ENCODE data around the gene TAS2R3.
"Not testable (repeated sequence)": the region's sequence is repeated elsewhere in the genome, so short reads cannot be mapped to it uniquely, and the experiment has no call there.

Gene TAS2R3, protein sequence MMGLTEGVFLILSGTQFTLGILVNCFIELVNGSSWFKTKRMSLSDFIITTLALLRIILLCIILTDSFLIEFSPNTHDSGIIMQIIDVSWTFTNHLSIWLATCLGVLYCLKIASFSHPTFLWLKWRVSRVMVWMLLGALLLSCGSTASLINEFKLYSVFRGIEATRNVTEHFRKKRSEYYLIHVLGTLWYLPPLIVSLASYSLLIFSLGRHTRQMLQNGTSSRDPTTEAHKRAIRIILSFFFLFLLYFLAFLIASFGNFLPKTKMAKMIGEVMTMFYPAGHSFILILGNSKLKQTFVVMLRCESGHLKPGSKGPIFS

DNA sequence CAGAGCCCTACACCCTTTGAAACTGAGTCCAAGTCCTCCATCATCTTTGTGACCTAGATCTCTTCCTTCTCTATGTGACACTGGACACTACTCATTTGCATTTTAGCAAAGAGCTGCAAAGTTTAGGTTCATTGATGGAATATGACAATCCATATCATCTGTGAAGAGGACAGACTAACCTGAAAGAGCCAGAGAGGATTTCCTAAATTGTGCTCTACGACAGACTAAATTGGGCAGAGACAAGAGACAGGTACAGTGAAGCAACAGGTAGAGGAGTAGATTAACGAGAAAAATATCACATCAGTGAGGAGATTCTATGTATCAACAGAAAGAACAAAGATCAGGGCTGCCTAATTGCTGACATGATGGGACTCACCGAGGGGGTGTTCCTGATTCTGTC lies at the start of gene TAS2R3:
Gene TAS2R3 (plus strand): TSS at position 301 of the 400 bp plus-strand sequence. CDS start 62 bp downstream, at position 363.
- no peak for DNase-seq (ENCODE audit: low read depth)

- DNase-seq (ENCODE audit: low read depth) = no peak
Measured at GRCh38 chr7:141714571-141714970, 49.3 kb upstream of the TAS2R3 start.

- DNase-seq (ENCODE audit: low read depth) = no peak
Measured at GRCh38 chr7:141715018-141715417, 48.9 kb upstream of the TAS2R3 start.

GRCh38 chr7:141715794-141716689 lies 47.9 kb upstream of the TAS2R3 start:
- no peak for DNase-seq (ENCODE audit: low read depth)

GRCh38 chr7:141717450-141717849 lies 46.4 kb upstream of the TAS2R3 start:
- no peak for DNase-seq (ENCODE audit: low read depth)

- no peak for DNase-seq (ENCODE audit: low read depth)
Measured at GRCh38 chr7:141722529-141722928, 41.4 kb upstream of the TAS2R3 start.

- no peak for DNase-seq (ENCODE audit: low read depth)
Measured at GRCh38 chr7:141729020-141729419, 34.9 kb upstream of the TAS2R3 start.

DNA sequence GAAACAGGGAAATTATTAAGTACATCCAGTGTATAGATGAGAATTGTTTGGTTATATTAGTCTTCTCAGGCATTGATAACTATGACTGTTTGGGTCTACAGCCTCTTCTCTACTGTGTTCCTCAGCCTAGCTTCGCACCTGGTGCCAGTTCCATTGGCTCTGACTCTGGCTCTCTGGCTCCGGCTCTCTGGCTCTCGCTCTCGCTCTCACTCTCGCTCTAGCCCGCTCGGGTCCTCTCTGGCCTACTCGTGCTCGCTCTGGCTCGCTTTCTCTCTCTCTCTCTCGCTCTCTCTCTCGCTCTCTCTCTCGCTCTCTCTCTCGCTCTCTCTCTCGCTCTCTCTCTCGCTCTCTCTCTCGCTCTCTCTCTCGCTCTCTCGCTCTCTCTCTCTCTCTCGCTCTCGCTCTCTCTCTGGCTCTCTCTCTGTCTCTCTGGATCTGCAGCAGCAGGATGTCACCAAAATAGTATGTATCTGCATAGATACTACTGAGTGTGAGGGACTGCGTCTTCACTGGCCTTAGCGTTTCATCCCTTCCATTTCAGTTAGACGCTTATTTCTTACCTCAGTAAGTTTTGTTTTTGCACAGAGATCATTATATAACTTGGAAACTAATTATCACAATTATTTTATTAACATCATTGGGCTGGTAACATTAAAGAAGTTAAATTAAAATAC lies 32.3 kb upstream of the TAS2R3 start:
- DNase-seq (ENCODE audit: low read depth) = no peak

- DNase-seq (ENCODE audit: low read depth) = peak; percentile 0
Measured at GRCh38 chr7:141737118-141737835, 26.6 kb upstream of the TAS2R3 start.

DNA sequence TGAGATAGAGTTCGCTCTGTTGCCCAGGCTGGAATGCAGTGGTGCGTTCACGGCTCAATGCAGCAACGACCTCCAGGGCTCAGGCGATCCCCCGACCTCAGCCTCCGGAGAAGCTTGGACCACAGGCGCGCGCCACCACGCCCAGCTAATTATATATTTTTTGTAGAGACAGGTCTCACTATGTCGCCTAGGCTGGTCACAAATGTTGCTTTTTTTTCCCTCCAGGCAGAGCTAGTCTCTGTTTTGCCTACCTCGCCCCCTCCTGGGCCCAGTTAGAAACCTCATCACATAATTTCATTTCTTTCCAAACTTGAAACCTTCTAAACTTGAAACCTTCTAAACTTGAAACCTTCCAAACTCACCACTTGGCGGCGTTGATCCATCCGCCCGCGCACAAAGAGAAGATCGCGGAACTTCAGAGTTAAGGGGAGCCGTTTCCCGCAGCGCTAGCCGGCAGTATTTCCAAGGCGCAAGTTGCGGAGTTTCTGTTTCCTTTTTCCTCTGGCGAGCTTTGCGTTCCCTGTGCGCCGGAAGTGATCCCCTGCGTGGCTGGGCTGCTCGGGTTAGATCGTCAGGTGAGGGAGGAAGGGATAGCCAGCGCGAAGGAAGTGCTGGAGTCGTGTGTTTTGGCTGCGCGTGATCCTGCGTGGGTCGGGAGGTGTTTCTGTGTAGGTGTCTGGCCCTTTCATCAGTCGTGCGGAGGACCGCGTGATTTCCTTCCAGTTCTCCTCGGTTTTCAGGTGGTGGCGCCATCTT lies 25.9 kb upstream of the TAS2R3 start, which contains the start of gene SSBP1:
Gene SSBP1 (plus strand): TSS at position 523 of the 756 bp plus-strand sequence. CDS start 809 bp downstream, outside the sequence.
- peak; percentile 96 for DNase-seq (ENCODE audit: low read depth)

GRCh38 chr7:141738592-141739013 lies 25.3 kb upstream of the TAS2R3 start:
- no peak for DNase-seq (ENCODE audit: low read depth)

DNA sequence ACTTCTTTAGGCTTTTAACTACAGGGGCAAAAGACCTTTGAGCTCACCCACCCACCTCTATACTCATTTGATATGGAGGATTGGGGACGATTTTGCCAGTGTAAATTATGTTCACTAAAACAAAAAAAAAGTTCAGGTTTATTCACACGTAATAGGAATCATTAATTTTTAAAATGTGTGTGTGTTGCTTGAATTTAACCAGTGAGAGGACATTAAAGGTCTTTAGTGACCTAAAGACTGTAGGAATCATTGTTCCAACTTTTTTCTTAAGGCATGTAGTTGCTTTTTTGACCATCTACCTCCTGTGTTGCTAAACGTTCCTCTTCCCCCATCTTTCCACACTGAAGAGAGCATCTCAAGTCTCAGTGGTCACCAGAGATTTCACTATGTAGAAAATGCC lies 24.6 kb upstream of the TAS2R3 start:
- no peak for DNase-seq (ENCODE audit: low read depth)

DNA sequence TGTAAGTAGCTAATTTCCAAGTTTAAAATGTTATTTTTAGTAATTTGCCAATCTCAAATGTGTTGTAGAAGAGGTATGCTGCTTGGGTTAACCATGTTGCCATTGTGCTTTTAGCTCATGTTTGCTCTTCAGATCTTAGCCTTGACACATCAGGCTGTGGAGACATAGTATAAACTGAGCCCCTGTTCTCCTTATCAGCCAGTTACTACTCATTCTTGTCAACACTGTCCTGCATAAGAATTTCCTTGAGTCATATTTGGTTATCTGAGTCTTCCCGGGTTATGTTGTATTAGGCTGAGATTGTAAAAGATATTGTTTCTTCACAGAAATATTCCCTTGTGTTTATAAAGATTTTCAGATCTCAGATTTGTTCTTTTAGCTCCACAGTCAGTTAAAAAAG lies 21.7 kb upstream of the TAS2R3 start:
- DNase-seq (ENCODE audit: low read depth) = no peak

- DNase-seq (ENCODE audit: low read depth) = no peak
Measured at GRCh38 chr7:141744131-141744530, 19.8 kb upstream of the TAS2R3 start.

DNA sequence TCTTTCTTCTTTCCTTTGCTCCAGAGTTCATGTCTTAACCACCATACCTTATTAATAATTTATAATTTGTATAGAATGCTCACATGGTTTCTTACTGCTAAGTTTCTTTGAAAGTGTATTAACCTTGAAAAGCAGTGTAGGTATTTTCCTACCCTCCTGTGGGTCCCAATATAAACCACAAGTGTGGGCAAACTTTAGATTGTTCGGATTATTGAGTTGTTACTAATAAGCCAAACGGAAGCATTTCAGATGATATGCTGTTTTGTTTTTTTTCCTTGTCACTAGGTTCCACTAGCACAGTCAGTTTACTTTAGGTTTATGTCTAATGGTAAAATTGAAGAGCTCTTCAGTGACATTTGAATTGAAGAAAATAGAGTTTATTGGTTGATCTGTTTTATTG lies 15.5 kb upstream of the TAS2R3 start:
- no peak for DNase-seq (ENCODE audit: low read depth)

DNA sequence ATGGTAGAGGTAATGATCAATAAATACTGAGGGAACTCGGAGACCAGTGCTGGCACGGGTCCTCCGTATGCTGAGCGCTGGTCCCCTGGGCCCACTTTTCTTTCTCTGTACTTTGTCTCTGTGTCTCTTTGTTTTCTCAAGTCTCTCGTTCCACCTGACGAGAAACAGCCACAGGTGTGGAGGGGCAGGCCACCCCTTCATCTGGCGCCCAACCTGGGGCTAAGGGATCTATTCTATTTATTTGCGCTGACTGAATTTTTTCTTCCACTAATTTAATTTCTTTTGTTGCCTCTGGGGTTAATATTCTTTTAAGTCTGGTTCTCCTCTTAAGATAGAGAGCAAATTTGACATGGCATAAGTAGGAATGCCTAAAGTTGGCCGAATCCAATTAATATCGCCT lies 12.0 kb upstream of the TAS2R3 start:
- peak; percentile 13 for DNase-seq (ENCODE audit: low read depth)

- DNase-seq (ENCODE audit: low read depth) = no peak
Measured at GRCh38 chr7:141752634-141753033, 11.3 kb upstream of the TAS2R3 start.

GRCh38 chr7:141754939-141755338 lies 9.0 kb upstream of the TAS2R3 start:
- DNase-seq (ENCODE audit: low read depth) = peak; percentile 29

DNA sequence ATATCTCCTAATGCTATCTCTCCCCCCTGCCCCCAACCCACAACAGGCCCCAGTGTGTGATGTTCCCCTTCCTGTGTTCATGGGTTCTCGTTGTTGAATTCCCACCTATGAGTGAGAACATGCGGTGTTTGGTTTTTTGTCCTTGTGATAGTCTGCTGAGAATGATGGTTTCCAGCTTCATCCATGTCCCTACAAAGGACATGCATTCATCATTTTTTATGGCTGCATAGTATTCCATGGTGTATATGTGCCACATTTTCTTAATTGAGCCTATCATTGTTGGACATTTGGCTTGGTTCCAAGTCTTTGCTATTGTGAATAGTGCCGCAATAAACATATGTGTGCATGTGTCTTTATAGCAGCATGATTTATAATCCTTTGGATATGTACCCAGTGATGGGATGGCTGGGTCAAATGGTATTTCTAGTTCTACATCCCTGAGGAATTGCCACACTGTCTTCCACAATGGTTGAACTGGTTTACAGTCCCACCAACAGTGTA lies 6.2 kb downstream of the TAS2R3 start:
- DNase-seq (ENCODE audit: low read depth) = not testable (repeated sequence)

DNA sequence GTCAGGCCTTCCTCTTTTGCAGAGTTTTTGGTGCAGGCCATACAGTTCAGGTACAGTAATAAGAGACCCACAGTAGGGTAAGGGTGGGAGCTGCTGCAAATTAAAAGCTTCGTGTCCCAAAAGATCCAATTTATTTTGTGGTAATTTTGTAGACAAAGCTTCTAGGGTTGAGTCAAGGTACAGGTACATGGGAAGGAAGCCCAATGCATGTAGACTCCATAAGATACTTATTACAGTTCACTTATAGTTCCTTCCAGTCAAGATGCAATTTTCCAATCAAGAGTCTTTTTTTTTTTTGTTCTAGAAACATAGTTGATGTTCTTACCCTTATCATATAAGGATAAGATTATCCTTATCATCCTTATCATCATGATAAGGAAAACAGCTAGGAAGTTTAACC lies 12.5 kb downstream of the TAS2R3 start, which contains the start of gene TAS2R4:
Gene TAS2R4 (plus strand): TSS at position 301 of the 400 bp plus-strand sequence. CDS start 1,815 bp downstream, outside the sequence.
- no peak for DNase-seq (ENCODE audit: low read depth)
